B cell (primary cell): ENCODE data around the gene FAM81B.

Experiments
- EZH2 ChIP-seq: IDR thresholded peaks from 2 replicates; pipeline ENCODE4 v1.6.1; 2012; ENCODE audit warnings: borderline replicate concordance, low read depth, mild to moderate bottlenecking, moderate library complexity, low read length; ENCODE audit not compliant: insufficient read depth, poor library complexity, severe bottlenecking
- TF ChIP-seq, protein P1 (sequence below): fragments of 200-600 bp; IDR thresholded peaks from one replicate; pipeline ENCODE4 v1.8.0; 2022; ENCODE audit warnings: antibody characterized with exemption, mild to moderate bottlenecking

DNA sequence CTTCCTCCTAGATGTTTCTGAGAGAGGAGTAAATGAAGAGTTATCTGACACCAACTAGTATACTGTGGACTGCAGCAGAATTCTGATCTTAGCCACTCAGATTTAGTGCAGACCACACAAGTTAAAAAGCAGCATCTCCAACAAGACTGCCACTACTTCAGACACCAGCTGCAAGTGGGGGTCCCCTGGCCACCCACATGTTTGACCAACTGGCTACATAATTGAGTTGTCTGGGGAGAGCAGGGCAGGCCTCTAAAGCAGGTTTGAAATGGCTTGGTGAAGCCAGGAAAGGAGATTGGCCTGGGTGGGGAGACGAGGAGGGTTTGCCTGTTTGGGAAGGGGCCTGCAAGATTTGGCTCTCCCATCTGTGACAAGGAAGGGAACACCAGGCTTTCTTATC is 40.5 kb upstream of the FAM81B start:
- TF ChIP-seq, protein P1, sequence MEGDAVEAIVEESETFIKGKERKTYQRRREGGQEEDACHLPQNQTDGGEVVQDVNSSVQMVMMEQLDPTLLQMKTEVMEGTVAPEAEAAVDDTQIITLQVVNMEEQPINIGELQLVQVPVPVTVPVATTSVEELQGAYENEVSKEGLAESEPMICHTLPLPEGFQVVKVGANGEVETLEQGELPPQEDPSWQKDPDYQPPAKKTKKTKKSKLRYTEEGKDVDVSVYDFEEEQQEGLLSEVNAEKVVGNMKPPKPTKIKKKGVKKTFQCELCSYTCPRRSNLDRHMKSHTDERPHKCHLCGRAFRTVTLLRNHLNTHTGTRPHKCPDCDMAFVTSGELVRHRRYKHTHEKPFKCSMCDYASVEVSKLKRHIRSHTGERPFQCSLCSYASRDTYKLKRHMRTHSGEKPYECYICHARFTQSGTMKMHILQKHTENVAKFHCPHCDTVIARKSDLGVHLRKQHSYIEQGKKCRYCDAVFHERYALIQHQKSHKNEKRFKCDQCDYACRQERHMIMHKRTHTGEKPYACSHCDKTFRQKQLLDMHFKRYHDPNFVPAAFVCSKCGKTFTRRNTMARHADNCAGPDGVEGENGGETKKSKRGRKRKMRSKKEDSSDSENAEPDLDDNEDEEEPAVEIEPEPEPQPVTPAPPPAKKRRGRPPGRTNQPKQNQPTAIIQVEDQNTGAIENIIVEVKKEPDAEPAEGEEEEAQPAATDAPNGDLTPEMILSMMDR, result no peak
- no peak for TF ChIP-seq EZH2
